Fibroblast of lung (primary cell): ENCODE data around the gene RFX1. TPM values are rescaled to one million over a fixed set of nuclear protein-coding genes. Genes with fewer than 3 reads are reported as not detected.

Experiments
- DNase-seq, 2 donors: peaks; one replicate each; pipeline versions ENCODE4 v3.0.0 to v3.0.0-alpha.2; 2010; ENCODE audit warnings: low read depth in 2 of 2
- H2AFZ ChIP-seq: 2 replicates; pipeline ENCODE4 v1.5.1; 2012; ENCODE audit warnings: low read length, control low read depth, inconsistent platforms
- H3K27ac ChIP-seq: 2 replicates; pipeline ENCODE4 v1.5.1; 2011; ENCODE audit warnings: low read length, control low read depth; ENCODE audit not compliant: insufficient read depth
- H3K27me3 ChIP-seq: 2 replicates; pipeline ENCODE4 v1.5.1; 2011; ENCODE audit warnings: mild to moderate bottlenecking, low read length; ENCODE audit not compliant: control insufficient read depth, insufficient read depth
- H3K36me3 ChIP-seq: 2 replicates; pipeline ENCODE4 v1.5.1; 2011; ENCODE audit warnings: low read length; ENCODE audit not compliant: control insufficient read depth, insufficient read depth
- H3K4me1 ChIP-seq: 2 replicates; pipeline ENCODE4 v1.5.1; 2011; ENCODE audit warnings: low read length; ENCODE audit not compliant: control insufficient read depth, insufficient read depth; ENCODE audit errors: extremely low read depth
- H3K4me2 ChIP-seq: 2 replicates; pipeline ENCODE4 v1.5.1; 2011; ENCODE audit warnings: low read length, control low read depth; ENCODE audit not compliant: insufficient read depth; ENCODE audit errors: extremely low read depth
- H3K4me3 ChIP-seq, 4 experiments: fragments of 200-600 bp in 1 of 4; sonication (generic) in 1 of 4; replicated peaks in 1 of 4; 2 replicates each; pipeline ENCODE4 v1.5.1; 2011 to 2016; ENCODE audit warnings: low read length in 4 of 4, low read depth in 3 of 4, mild to moderate bottlenecking in 3 of 4, control low read depth in 2 of 4, inconsistent platforms in 1 of 4, mixed read lengths in 1 of 4; ENCODE audit not compliant: insufficient read depth in 1 of 4; ENCODE audit errors: control extremely low read depth in 1 of 4
- H3K79me2 ChIP-seq: 2 replicates; pipeline ENCODE4 v1.5.1; 2012; ENCODE audit warnings: mild to moderate bottlenecking, low read length, inconsistent platforms; ENCODE audit not compliant: control insufficient read depth, insufficient read depth
- H3K9ac ChIP-seq: 2 replicates; pipeline ENCODE4 v1.5.1; 2011; ENCODE audit warnings: mild to moderate bottlenecking, low read length, control low read depth; ENCODE audit not compliant: insufficient read depth
- H3K9me3 ChIP-seq: 2 replicates; pipeline ENCODE4 v1.5.1; 2012; ENCODE audit warnings: low read depth, low read length; ENCODE audit not compliant: control insufficient read depth, insufficient read depth
- H4K20me1 ChIP-seq: 2 replicates; pipeline ENCODE4 v1.5.1; 2011; ENCODE audit warnings: low read length; ENCODE audit not compliant: control insufficient read depth, insufficient read depth; ENCODE audit errors: extremely low read depth
- CTCF ChIP-seq, 2 donors: IDR thresholded peaks in 1 of 2; conservative IDR thresholded peaks in 1 of 2; 1 replicate in 1 of 2; 2 replicates in 1 of 2; pipeline ENCODE4 v1.5.1; 2011 to 2012; ENCODE audit warnings: low read length in 2 of 2, control low read depth in 1 of 2, inconsistent platforms in 1 of 2, low read depth in 1 of 2, mild to moderate bottlenecking in 1 of 2
- EZH2 ChIP-seq: IDR thresholded peaks from 2 replicates; pipeline ENCODE4 v1.5.1; 2012; ENCODE audit warnings: low read length, control low read depth, mild to moderate bottlenecking; ENCODE audit errors: missing control alignments
- polyA plus RNA-seq, 2 donors: library from polyadenylated mRNA; depleted of rRNA in 1 of 2; stranded (reverse) in 1 of 2; unstranded in 1 of 2; fragments of >200 nt; gene quantifications; 2 replicates each; pipeline ENCODE4 v1.2.1, GENCODE V29; 2011 to 2012; ENCODE audit warnings: missing spikeins in 1 of 2
- total RNA-seq: library from RNA; depleted of rRNA; stranded (reverse); fragments of >200 nt; gene quantifications from 2 replicates; pipeline ENCODE4 v1.2.1, GENCODE V29; 2014

RFX1 gene
- total and polyA plus RNA-seq, 2 donors (not counting 1 experiment from before 2014, with no cell fraction given) = 0.44 to 2.6 TPM

GRCh38 chr19:13964776-13965175 lies 41.3 kb downstream of the RFX1 start:
- Histone ChIP-seq H3K4me1 (no peaks in the 10 kb centered on the region), H3K79me2 (no peaks in the 10 kb centered on the region), H3K27me3 (no peaks in the 10 kb centered on the region), H3K4me2 (no peak overlapping the region), H3K9ac (no peak overlapping the region), H3K4me3 (no peak overlapping the region), H3K9me3 (no peaks in the 10 kb centered on the region), H3K27ac (no peak overlapping the region), H4K20me1 (no peaks in the 10 kb centered on the region), H3K36me3 (peaks cover 29% of the 10 kb centered on the region), H2AFZ (no peak overlapping the region)
- DNase-seq = peak; percentile 49 to 63
- TF ChIP-seq EZH2 = no peak
- no peak for TF ChIP-seq CTCF (conservative IDR thresholded peaks at IDR 0.05 in 1 of 2, IDR thresholded peaks at IDR 0.05 in 1 of 2; ENCODE audit: low read depth in 1 of 2, low read length in 2 of 2)

- Histone ChIP-seq H3K4me3 (no peak overlapping the region), H3K9ac (no peak overlapping the region), H3K4me1 (no peaks in the 10 kb centered on the region), H3K27ac (no peak overlapping the region), H3K79me2 (no peaks in the 10 kb centered on the region), H3K36me3 (peaks cover 34% of the 10 kb centered on the region), H3K27me3 (no peaks in the 10 kb centered on the region), H3K4me2 (no peak overlapping the region), H3K9me3 (no peaks in the 10 kb centered on the region), H4K20me1 (no peaks in the 10 kb centered on the region), H2AFZ (no peak overlapping the region)
- TF ChIP-seq CTCF (conservative IDR thresholded peaks at IDR 0.05 in 1 of 2, IDR thresholded peaks at IDR 0.05 in 1 of 2; ENCODE audit: low read depth in 1 of 2, low read length in 2 of 2) (no peak), EZH2 (no peak)
- DNase-seq = no peak
These were observed 42.5 kb downstream of the RFX1 start for GRCh38 chr19:13963603-13964105.

GRCh38 chr19:13962699-13963602 lies 43.2 kb downstream of the RFX1 start:
- H3K4me2 ChIP-seq = peak overlapping the region; percentile 35

More at GRCh38 chr19:13962699-13963602, 43.2 kb downstream of the RFX1 start:
- no peaks in the 10 kb centered on the region for H3K27me3 ChIP-seq
- no peak for TF ChIP-seq CTCF (conservative IDR thresholded peaks at IDR 0.05 in 1 of 2, IDR thresholded peaks at IDR 0.05 in 1 of 2; ENCODE audit: low read depth in 1 of 2, low read length in 2 of 2)
- no peak for TF ChIP-seq EZH2
- H3K36me3 ChIP-seq = peaks cover 36% of the 10 kb centered on the region
- H3K4me1 ChIP-seq = no peaks in the 10 kb centered on the region
- H3K9ac ChIP-seq = no peak overlapping the region
- peak; percentile 54 to 62 for DNase-seq
- no peaks in the 10 kb centered on the region for H3K79me2 ChIP-seq
- peak overlapping the region; percentile 14 for H3K27ac ChIP-seq
- peak overlapping the region in 1 of 4 experiments; percentile 38 for H3K4me3 ChIP-seq
- H2AFZ ChIP-seq = no peak overlapping the region
- H3K9me3 ChIP-seq = no peaks in the 10 kb centered on the region
- no peaks in the 10 kb centered on the region for H4K20me1 ChIP-seq
